Tibial artery (tissue), 4 donors: ENCODE data around the gene CNIH2.

ENCODE experiments used
- DNase-seq, 2 donors: peaks; one replicate each; pipeline ENCODE4 v3.0.0-alpha.2; 2019
- H3K27ac ChIP-seq, 2 donors: fragments of 200-600 bp; sonication (generic) in 1 of 2; 1 replicate in 1 of 2; 2 replicates in 1 of 2; pipeline ENCODE4 v1.5.1; 2018 to 2019; ENCODE audit warnings: mild to moderate bottlenecking in 1 of 2
- H3K27me3 ChIP-seq, 2 donors: fragments of 200-600 bp; sonication (generic) in 1 of 2; one replicate each; pipeline versions ENCODE4 v1.5.1 to v1.6.0; 2016 to 2019
- H3K36me3 ChIP-seq, 3 donors: fragments of 200-600 bp; sonication (generic) in 2 of 3; one replicate each; pipeline ENCODE4 v1.5.1; 2016 to 2019; ENCODE audit warnings: mild to moderate bottlenecking in 2 of 3
- H3K4me1 ChIP-seq, 4 donors: fragments of 200-600 bp; sonication (generic) in 2 of 4; 1 replicate in 3 of 4; 2 replicates in 1 of 4; pipeline ENCODE4 v1.5.1; 2016 to 2019
- H3K4me3 ChIP-seq, 2 donors: fragments of 200-600 bp; sonication (generic) in 1 of 2; 1 replicate in 1 of 2; 2 replicates in 1 of 2; pipeline ENCODE4 v1.5.1; 2018 to 2019; ENCODE audit warnings: mild to moderate bottlenecking in 2 of 2
- H3K9me3 ChIP-seq, 3 donors: fragments of 200-600 bp; sonication (generic) in 1 of 3; one replicate each; pipeline ENCODE4 v1.5.1; 2016 to 2019
- CTCF ChIP-seq, 2 experiments: fragments of 200-600 bp in 1 of 2; fragments of 450-650 bp in 1 of 2; IDR thresholded peaks; one replicate each; pipeline ENCODE4 v1.5.1; 2017 to 2019; ENCODE audit warnings: antibody characterized with exemption in 2 of 2, mild to moderate bottlenecking in 1 of 2, moderate library complexity in 1 of 2
- intact Hi-C: fragments of 100-400 bp; cut with DNase I; formaldehyde crosslinking; loops from one replicate; pipeline ENCODE4 v1.15.0; 2023; ENCODE audit warnings: low total_unique reads

CNIH2 gene

GRCh38 chr11:66263785-66264184, 14.2 kb upstream of the CNIH2 start:
- H3K27ac ChIP-seq: no peak overlapping the region
- peaks cover 0 to 20% (median 13%) of the 10 kb centered on the region in 4 donors for H3K4me1 ChIP-seq
- intact Hi-C loops: no loop called here
- H3K4me3 ChIP-seq: no peak overlapping the region
- DNase-seq: no peak
- peaks cover 22 to 74% (median 42%) of the 10 kb centered on the region in 3 donors for H3K36me3 ChIP-seq
- H3K9me3 ChIP-seq: no peaks in the 10 kb centered on the region
- H3K27me3 ChIP-seq: no peaks in the 10 kb centered on the region
- TF ChIP-seq CTCF (IDR thresholded peaks at IDR 0.05): no peak

- intact Hi-C loops: no loop called here
- no peak overlapping the region for H3K4me3 ChIP-seq
- no peaks in the 10 kb centered on the region for H3K27me3 ChIP-seq
- H3K36me3 ChIP-seq: peaks cover 22 to 72% (median 42%) of the 10 kb centered on the region in 3 donors
- DNase-seq: no peak
- TF ChIP-seq CTCF (IDR thresholded peaks at IDR 0.05): no peak
- H3K4me1 ChIP-seq: peaks cover 0 to 17% (median 13%) of the 10 kb centered on the region in 4 donors
- H3K27ac ChIP-seq: no peak overlapping the region
- no peaks in the 10 kb centered on the region for H3K9me3 ChIP-seq
Measured at GRCh38 chr11:66264383-66264782, 13.6 kb upstream of the CNIH2 start.

GRCh38 chr11:66264914-66265313, 13.1 kb upstream of the CNIH2 start:
- no peak for DNase-seq
- Histone ChIP-seq H3K27me3 (no peaks in the 10 kb centered on the region), H3K36me3 (peaks cover 22 to 67% (median 42%) of the 10 kb centered on the region in 3 donors), H3K4me1 (peaks cover 0 to 21% (median 18%) of the 10 kb centered on the region in 4 donors), H3K27ac (no peak overlapping the region), H3K9me3 (no peaks in the 10 kb centered on the region), H3K4me3 (no peak overlapping the region)
- TF ChIP-seq CTCF (IDR thresholded peaks at IDR 0.05): no peak
- intact Hi-C loops: no loop called here

GRCh38 chr11:66265531-66266377, 12.2 kb upstream of the CNIH2 start:
- no peak for TF ChIP-seq CTCF (IDR thresholded peaks at IDR 0.05)
- H3K36me3 ChIP-seq: peaks cover 22 to 59% (median 42%) of the 10 kb centered on the region in 3 donors
- peaks cover 0 to 29% (median 26%) of the 10 kb centered on the region in 4 donors for H3K4me1 ChIP-seq
- DNase-seq: no peak
- no peaks in the 10 kb centered on the region for H3K27me3 ChIP-seq
- peak overlapping the region in 1 of 2 donors; percentile 92 for H3K27ac ChIP-seq
- intact Hi-C loops: no loop called here
- no peak overlapping the region for H3K4me3 ChIP-seq
- H3K9me3 ChIP-seq: no peaks in the 10 kb centered on the region

- TF ChIP-seq CTCF (IDR thresholded peaks at IDR 0.05): no peak
- peak in 1 of 2 donors; percentile 76 for DNase-seq
- Histone ChIP-seq H3K4me3 (peak overlapping the region; percentile 72 to 89), H3K27me3 (no peaks in the 10 kb centered on the region), H3K9me3 (no peaks in the 10 kb centered on the region), H3K36me3 (peaks cover 22 to 53% (median 38%) of the 10 kb centered on the region in 3 donors), H3K4me1 (peaks cover 0 to 33% (median 28%) of the 10 kb centered on the region in 4 donors), H3K27ac (peak overlapping the region; percentile 92 to 95)
- intact Hi-C loops: no loop called here
Measured at GRCh38 chr11:66266378-66267038, 11.5 kb upstream of the CNIH2 start.
